ENCODE data around the gene ACTR3.

ACTR3 gene

GRCh38 chr2:114001937-114002336 lies 112.0 kb downstream of the ACTR3 start:
- no peak for DNase-seq (ENCODE audit: low read depth in 2 of 2)

GRCh38 chr2:114005110-114005783 lies 115.4 kb downstream of the ACTR3 start:
- DNase-seq (ENCODE audit: low read depth in 2 of 2) = no peak

GRCh38 chr2:114006460-114006859 lies 116.6 kb downstream of the ACTR3 start:
- no peak for DNase-seq (ENCODE audit: low read depth in 2 of 2)

- DNase-seq (ENCODE audit: low read depth in 2 of 2) = no peak
These were observed 117.5 kb downstream of the ACTR3 start for GRCh38 chr2:114007436-114007835.

GRCh38 chr2:114008720-114009119 lies 118.8 kb downstream of the ACTR3 start:
- DNase-seq (ENCODE audit: low read depth in 2 of 2) = no peak

GRCh38 chr2:114009205-114009944 lies 119.5 kb downstream of the ACTR3 start:
- DNase-seq (ENCODE audit: low read depth in 2 of 2) = no peak

- DNase-seq (ENCODE audit: low read depth in 2 of 2) = no peak
These were observed 120.1 kb downstream of the ACTR3 start for GRCh38 chr2:114010001-114010400.

- DNase-seq (ENCODE audit: low read depth in 2 of 2) = no peak
These were observed 121.8 kb downstream of the ACTR3 start for GRCh38 chr2:114011713-114012112.

Measured in stimulated activated CD4-positive, alpha-beta T cell treated with anti-CD3 and anti-CD28 coated beads, Interleukin-15, amount 100 ng/mL, for 48 hours (primary cell).